ENCODE measurements around the gene BACH2.

BACH2 gene

DNA sequence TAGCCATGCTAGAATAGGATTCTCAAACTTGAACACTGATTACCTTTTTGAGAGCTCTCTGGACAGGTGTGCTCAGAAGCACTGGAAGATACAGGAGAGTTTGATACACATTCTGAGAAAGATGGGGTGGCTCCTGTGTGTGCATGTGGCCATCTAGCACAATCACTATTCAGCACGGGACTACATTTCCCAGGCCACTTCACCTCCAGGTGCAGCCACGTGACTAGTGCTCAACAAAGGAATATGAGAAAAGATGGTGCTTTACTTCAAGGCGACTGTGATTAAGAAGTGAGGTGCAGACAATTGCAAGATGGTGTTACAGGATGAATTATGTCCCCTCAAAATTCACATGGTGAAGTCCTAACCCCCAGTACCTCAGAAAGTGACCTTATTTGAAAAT, 103.8 kb downstream of the BACH2 start:
- H4K20me1 ChIP-seq (ENCODE audit: low read depth, low read length), result no peaks in the 10 kb centered on the region
- H3K4me2 ChIP-seq (ENCODE audit: low read depth, low read length, poor library complexity, severe bottlenecking), result peak overlapping the region; percentile 40
- no peak overlapping the region for H3K4me3 ChIP-seq (ENCODE audit: insufficient read depth, low read length, poor library complexity, severe bottlenecking)
- H3F3A ChIP-seq (ENCODE audit: insufficient read depth), result peaks cover 33% of the 10 kb centered on the region; the same call in 1 of the 2 replicates
- H2AFZ ChIP-seq (ENCODE audit: low read depth, low read length, severe bottlenecking), result no peak overlapping the region
- H3K9ac ChIP-seq (ENCODE audit: low read length), result 0 out of 2 replicates have a peak overlapping the region, but pooled peaks have one; percentile 0
- H3K27ac ChIP-seq (ENCODE audit: low read depth, low read length), result no peak overlapping the region
- peaks cover 12% of the 10 kb centered on the region; the same call in 1 of the 2 replicates for H3K9me3 ChIP-seq (ENCODE audit: insufficient read depth, low read length)
- TF ChIP-seq, protein P1, sequence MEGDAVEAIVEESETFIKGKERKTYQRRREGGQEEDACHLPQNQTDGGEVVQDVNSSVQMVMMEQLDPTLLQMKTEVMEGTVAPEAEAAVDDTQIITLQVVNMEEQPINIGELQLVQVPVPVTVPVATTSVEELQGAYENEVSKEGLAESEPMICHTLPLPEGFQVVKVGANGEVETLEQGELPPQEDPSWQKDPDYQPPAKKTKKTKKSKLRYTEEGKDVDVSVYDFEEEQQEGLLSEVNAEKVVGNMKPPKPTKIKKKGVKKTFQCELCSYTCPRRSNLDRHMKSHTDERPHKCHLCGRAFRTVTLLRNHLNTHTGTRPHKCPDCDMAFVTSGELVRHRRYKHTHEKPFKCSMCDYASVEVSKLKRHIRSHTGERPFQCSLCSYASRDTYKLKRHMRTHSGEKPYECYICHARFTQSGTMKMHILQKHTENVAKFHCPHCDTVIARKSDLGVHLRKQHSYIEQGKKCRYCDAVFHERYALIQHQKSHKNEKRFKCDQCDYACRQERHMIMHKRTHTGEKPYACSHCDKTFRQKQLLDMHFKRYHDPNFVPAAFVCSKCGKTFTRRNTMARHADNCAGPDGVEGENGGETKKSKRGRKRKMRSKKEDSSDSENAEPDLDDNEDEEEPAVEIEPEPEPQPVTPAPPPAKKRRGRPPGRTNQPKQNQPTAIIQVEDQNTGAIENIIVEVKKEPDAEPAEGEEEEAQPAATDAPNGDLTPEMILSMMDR (IDR thresholded peaks at IDR 0.05; ENCODE audit: insufficient read depth, low read length, poor library complexity, severe bottlenecking), result no peak
- TF ChIP-seq EZH2phosphoT487 (conservative IDR thresholded peaks at IDR 0.05; ENCODE audit: low read length), result no peak
- peaks cover 12% of the 10 kb centered on the region for H3K36me3 ChIP-seq (ENCODE audit: low read length)
- no peaks in the 10 kb centered on the region for H3K9me2 ChIP-seq (replicated peaks; ENCODE audit: insufficient read depth, low read length)
- no peaks in the 10 kb centered on the region for H3K27me3 ChIP-seq (ENCODE audit: low read length)
- H3K79me2 ChIP-seq (ENCODE audit: insufficient read depth, low read length), result peaks cover 26% of the 10 kb centered on the region; the same call in 1 of the 2 replicates

DNA sequence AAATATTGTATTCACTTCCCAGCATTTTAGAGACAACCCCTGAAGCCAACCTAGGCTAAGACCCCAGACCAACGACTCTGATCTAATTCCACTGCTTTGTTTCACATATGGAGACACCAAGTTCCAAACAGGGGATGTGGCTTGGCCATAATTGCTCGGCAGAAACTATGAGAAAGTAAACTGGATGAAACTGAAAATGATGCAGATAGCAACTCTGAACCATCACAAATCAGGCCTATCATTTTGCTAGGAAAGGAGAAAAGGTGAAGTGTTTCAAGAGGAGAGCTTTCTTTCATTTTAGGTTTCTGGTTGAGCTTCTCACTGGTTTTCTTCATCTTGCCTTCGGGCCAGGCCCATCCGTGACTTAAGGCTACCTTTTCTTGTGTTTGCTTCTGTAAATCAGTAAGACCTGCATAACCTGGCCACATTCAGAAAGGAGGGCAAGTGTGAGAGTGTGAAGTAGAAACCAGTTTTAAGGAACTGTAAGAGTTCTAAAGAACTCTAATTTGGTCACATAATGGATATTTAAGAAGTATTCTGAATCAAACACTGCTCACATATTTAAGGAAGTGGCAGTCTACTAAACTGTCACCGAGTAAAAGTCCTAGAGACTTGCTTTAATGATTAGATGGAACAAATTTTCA, 105.8 kb downstream of the BACH2 start:
- TF ChIP-seq EZH2phosphoT487 (conservative IDR thresholded peaks at IDR 0.05; ENCODE audit: low read length), result no peak
- TF ChIP-seq, protein P1 (IDR thresholded peaks at IDR 0.05; ENCODE audit: insufficient read depth, low read length, poor library complexity, severe bottlenecking), result no peak
- no peaks in the 10 kb centered on the region for H3K36me3 ChIP-seq (ENCODE audit: low read length)
- H3K9ac ChIP-seq (ENCODE audit: low read length), result peak overlapping the region; percentile 22
- peak overlapping the region; percentile 40 for H3K4me2 ChIP-seq (ENCODE audit: low read depth, low read length, poor library complexity, severe bottlenecking)
- peak overlapping the region; percentile 59 for H3K27ac ChIP-seq (ENCODE audit: low read depth, low read length)
- no peaks in the 10 kb centered on the region for H4K20me1 ChIP-seq (ENCODE audit: low read depth, low read length)
- no peaks in the 10 kb centered on the region for H3K27me3 ChIP-seq (ENCODE audit: low read length)
- peak overlapping the region; percentile 19 for H3K4me3 ChIP-seq (ENCODE audit: insufficient read depth, low read length, poor library complexity, severe bottlenecking)
- H3K79me2 ChIP-seq (ENCODE audit: insufficient read depth, low read length), result peaks cover 37% of the 10 kb centered on the region; the same call in 1 of the 2 replicates
- no peaks in the 10 kb centered on the region for H3K9me3 ChIP-seq (ENCODE audit: insufficient read depth, low read length)
- no peak overlapping the region for H2AFZ ChIP-seq (ENCODE audit: low read depth, low read length, severe bottlenecking)
- peaks cover 47% of the 10 kb centered on the region; the same call in 1 of the 2 replicates for H3F3A ChIP-seq (ENCODE audit: insufficient read depth)
- no peaks in the 10 kb centered on the region for H3K9me2 ChIP-seq (replicated peaks; ENCODE audit: insufficient read depth, low read length)

DNA sequence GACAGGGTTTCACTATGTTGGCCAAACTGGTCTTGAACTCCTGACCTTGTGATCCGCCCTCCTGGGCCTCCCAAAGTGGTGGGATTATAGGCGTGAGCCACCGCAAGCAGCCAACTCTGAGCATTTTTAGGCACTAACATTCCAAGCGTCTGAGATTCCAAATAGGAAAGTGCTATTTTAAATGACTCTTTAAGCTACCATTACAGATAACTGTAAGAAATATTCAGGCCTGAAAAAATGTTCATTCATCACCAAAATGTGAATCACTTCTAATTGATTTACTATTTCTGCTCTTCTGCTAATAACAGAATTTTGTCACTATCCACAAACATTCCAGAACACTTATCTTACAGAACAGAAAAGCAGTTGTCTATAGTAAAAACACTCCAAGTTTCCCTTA, 106.5 kb downstream of the BACH2 start:
- peaks cover 47% of the 10 kb centered on the region; the same call in 1 of the 2 replicates for H3F3A ChIP-seq (ENCODE audit: insufficient read depth)
- H3K4me3 ChIP-seq (ENCODE audit: insufficient read depth, low read length, poor library complexity, severe bottlenecking), result no peak overlapping the region
- H3K9me3 ChIP-seq (ENCODE audit: insufficient read depth, low read length), result no peaks in the 10 kb centered on the region
- peak overlapping the region; percentile 40 for H3K4me2 ChIP-seq (ENCODE audit: low read depth, low read length, poor library complexity, severe bottlenecking)
- H3K27ac ChIP-seq (ENCODE audit: low read depth, low read length), result peak overlapping the region; percentile 59
- H2AFZ ChIP-seq (ENCODE audit: low read depth, low read length, severe bottlenecking), result no peak overlapping the region
- no peak for TF ChIP-seq EZH2phosphoT487 (conservative IDR thresholded peaks at IDR 0.05; ENCODE audit: low read length)
- TF ChIP-seq, protein P1 (IDR thresholded peaks at IDR 0.05; ENCODE audit: insufficient read depth, low read length, poor library complexity, severe bottlenecking), result no peak
- peaks cover 40% of the 10 kb centered on the region; the same call in 1 of the 2 replicates for H3K79me2 ChIP-seq (ENCODE audit: insufficient read depth, low read length)
- no peaks in the 10 kb centered on the region for H4K20me1 ChIP-seq (ENCODE audit: low read depth, low read length)
- no peaks in the 10 kb centered on the region for H3K27me3 ChIP-seq (ENCODE audit: low read length)
- H3K9ac ChIP-seq (ENCODE audit: low read length), result no peak overlapping the region
- no peaks in the 10 kb centered on the region for H3K36me3 ChIP-seq (ENCODE audit: low read length)
- H3K9me2 ChIP-seq (replicated peaks; ENCODE audit: insufficient read depth, low read length), result no peaks in the 10 kb centered on the region
